ENCODE measurements around the gene OSGIN1.

Gene OSGIN1

GRCh38 chr16:83994703-83995102 is 41.7 kb downstream of the OSGIN1 start:
- no peak overlapping the region for H3K27ac ChIP-seq
- TF ChIP-seq CTCF (IDR thresholded peaks at IDR 0.05), result no peak
- TF ChIP-seq ZFX (IDR thresholded peaks at IDR 0.05; ENCODE audit: borderline replicate concordance), result no peak

DNA sequence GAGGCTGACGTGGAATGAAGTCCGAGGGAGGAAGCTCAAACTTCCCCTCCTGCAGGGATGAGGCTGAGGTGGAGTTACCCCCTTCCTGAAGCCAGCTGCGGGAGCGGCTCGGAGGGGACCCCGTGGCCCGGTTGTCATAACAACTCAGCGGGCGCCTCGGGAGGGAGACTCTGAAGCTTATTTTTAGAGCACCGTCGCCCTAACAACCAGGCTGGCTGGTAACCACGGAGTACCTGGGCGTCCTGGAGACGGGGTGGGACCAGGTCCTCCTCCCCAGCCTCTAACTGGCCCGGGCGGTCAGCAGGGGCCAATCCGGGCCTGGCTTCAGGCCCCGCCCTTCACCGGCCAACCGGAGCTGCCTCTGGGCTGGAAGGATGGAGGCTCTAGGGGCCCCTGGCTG is 42.7 kb downstream of the OSGIN1 start:
- H3K27ac ChIP-seq, result no peak overlapping the region
- no peak for TF ChIP-seq ZFX (IDR thresholded peaks at IDR 0.05; ENCODE audit: borderline replicate concordance)
- no peak for TF ChIP-seq CTCF (IDR thresholded peaks at IDR 0.05)

DNA sequence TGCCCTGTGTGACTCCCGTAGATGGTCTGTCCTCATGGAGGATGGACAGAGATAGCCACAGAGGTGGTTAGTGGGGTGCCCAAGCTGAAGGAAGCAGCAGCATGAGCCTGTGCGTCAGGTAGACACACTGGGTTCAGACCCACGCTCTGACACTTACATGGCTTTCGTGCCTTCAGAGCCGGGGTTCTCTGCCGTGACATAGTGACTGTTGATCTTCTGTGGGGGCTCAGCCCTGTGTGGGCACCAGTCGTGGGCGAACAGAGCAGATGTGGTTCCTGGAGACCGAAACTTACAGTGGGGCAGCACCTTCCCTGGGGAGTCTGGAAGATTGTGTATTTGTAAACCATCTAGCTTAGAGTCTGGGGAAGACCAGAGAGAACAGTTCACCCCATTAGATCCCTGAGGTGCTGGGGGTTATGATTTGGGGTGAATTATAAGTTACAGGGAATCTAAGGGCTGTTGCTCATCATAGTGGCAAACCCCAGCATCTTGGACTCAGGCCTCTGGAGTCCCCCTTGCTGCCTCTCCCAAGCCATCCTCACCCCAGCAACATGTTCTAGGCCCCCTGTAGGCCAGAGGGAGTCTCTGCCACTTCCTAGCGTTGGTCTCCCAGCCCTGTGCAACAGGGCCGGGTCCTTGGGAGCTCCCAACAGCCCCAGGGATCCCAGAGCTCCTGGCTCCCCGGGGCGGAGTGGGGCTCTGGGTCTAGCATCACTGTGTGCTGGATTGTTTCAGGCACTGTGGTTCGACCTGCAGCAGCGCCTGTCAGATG is 43.6 kb downstream of the OSGIN1 start:
- H3K27ac ChIP-seq, result no peak overlapping the region
- no peak for TF ChIP-seq CTCF (IDR thresholded peaks at IDR 0.05)
- TF ChIP-seq ZFX (IDR thresholded peaks at IDR 0.05; ENCODE audit: borderline replicate concordance), result no peak

GRCh38 chr16:83998091-83998490 is 45.1 kb downstream of the OSGIN1 start:
- no peak overlapping the region for H3K27ac ChIP-seq
- no peak for TF ChIP-seq ZFX (IDR thresholded peaks at IDR 0.05; ENCODE audit: borderline replicate concordance)
- no peak for TF ChIP-seq CTCF (IDR thresholded peaks at IDR 0.05)

DNA sequence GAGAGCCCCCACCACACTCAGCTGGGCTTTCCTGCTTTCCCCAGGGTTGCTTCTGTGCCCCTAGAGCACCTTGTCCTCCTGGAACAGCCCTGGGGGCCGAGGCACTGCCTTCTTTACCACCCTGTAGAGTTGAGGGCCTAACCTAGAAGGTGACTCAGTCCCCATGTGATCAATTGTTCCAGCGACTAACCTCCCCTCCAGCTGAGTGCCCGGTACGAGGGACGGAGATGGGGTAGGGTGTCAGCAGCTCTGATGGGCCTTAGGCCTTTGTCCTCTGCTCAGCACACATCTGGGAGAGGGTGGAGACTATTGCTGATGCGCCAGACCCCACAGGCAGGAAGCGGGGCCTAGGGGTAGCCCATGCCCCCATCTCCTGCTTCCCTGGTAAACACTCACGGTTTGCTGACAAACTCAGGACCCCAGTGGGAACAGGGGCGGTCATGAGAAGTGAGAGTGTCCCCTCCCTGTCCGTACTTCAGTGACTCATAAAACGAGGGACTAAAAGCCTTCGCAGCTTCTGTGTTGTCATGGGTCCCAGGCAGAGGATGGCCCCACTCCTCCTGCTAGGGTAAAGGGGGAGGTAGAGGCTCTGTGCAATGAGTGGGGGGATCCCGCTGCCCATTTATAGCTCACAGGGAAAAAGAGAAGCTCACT is 48.1 kb downstream of the OSGIN1 start:
- no peak overlapping the region for H3K27ac ChIP-seq
- TF ChIP-seq ZFX (IDR thresholded peaks at IDR 0.05; ENCODE audit: borderline replicate concordance) (no peak), CTCF (IDR thresholded peaks at IDR 0.05) (no peak)

GRCh38 chr16:84001726-84002125 is 48.7 kb downstream of the OSGIN1 start:
- H3K27ac ChIP-seq, result no peak overlapping the region
- TF ChIP-seq CTCF (IDR thresholded peaks at IDR 0.05), result no peak
- TF ChIP-seq ZFX (IDR thresholded peaks at IDR 0.05; ENCODE audit: borderline replicate concordance), result no peak

- TF ChIP-seq CTCF (IDR thresholded peaks at IDR 0.05) (no peak), ZFX (IDR thresholded peaks at IDR 0.05; ENCODE audit: borderline replicate concordance) (no peak)
- no peak overlapping the region for H3K27ac ChIP-seq
These were observed 50.0 kb downstream of the OSGIN1 start for GRCh38 chr16:84003038-84003437.
